ENCODE measurements around the gene HMGB4.

DNA sequence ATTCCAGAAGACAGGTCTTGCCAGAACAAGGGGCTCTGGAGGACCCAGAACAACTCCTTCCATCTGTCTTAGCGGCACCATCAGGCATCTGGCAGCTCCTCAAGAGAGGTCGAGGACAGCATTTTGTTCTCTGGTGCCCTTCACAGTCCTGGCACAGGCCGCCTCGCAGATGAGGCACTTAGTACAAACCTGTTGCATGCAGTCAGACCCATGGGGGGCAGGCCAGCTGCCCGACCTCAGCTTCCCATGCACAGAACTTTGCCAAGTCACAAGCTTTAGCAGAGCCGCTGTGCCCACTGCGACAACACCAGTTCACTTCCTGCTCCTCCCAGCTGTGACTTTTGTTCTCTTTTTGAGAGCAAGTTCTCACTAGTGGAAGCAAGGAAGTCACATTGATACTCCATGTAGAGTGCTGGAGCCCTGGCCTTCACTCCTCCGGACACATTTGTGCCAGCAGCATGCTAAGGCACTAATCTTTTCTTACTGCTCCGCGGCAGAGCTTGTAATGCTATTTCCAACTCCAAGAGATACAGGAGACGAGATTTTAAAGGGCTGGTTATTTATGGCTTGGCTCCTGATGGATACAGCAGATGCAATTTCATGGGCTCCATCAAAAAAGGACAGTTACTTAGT, 44.6 kb downstream of the HMGB4 start:
- TF ChIP-seq EZH2phosphoT487 (IDR thresholded peaks at IDR 0.05; ENCODE audit: borderline replicate concordance): no peak
- TF ChIP-seq, protein P1, sequence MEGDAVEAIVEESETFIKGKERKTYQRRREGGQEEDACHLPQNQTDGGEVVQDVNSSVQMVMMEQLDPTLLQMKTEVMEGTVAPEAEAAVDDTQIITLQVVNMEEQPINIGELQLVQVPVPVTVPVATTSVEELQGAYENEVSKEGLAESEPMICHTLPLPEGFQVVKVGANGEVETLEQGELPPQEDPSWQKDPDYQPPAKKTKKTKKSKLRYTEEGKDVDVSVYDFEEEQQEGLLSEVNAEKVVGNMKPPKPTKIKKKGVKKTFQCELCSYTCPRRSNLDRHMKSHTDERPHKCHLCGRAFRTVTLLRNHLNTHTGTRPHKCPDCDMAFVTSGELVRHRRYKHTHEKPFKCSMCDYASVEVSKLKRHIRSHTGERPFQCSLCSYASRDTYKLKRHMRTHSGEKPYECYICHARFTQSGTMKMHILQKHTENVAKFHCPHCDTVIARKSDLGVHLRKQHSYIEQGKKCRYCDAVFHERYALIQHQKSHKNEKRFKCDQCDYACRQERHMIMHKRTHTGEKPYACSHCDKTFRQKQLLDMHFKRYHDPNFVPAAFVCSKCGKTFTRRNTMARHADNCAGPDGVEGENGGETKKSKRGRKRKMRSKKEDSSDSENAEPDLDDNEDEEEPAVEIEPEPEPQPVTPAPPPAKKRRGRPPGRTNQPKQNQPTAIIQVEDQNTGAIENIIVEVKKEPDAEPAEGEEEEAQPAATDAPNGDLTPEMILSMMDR (conservative IDR thresholded peaks at IDR 0.05; ENCODE audit: low read length): no peak
